ENCODE data around the gene GAS2.

GAS2 gene

DNA sequence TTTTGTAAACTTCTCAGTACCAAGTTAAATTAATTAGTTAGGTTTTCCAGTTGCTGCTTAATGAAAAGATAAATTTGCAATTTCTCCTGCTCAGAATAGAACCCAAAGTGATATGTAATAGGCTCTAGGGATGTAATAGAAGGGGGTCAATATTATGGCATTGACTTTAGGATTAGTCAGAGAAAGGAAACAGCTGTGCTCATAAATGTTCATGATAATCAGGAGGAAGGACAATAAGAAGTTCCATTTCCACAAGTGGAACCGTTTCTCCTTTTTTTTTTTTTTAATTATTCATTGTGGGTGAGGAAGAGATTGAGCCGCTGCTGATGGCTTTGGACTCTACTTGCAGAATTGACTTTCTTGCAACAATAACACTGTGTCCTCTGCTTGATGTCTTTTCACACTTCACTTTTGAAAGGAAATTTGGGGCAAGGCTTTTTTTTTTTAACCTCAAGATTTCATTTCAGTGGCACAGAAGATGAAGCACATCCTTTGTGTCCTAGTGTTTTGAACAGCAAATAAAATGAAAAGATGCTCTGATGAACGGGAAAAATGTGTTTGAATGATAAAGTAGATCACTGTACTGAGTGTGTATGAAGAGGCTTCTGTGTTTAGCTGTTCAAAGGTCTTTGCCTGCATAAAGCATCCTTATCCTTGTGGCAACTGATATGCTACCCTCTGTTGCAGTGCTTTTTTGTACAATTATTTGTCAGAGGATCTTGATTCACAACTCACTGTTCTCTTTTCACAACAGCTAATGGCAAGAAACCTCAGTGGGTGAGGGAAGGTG is 62.4 kb downstream of the GAS2 start:
- DNase-seq (ENCODE audit: low read depth), result no peak

DNA sequence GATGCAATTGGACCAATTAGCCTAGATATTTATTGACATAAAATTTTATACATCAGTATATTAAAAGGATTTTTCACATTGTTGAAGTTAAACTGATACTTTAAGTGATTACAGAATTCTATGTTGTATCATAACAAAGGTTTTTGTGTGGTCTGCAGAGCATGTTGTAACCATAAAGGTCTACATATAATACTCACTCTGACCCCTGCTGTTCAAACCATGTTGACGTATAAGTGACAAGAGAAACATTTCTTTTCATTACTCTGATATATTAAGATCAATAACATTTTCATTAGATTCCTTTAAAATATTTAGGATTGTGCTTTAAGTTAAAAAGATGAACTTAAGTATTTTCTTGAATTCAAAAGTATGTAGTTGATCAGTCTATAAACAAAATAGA is 63.9 kb downstream of the GAS2 start:
- no peak for DNase-seq (ENCODE audit: low read depth)

DNA sequence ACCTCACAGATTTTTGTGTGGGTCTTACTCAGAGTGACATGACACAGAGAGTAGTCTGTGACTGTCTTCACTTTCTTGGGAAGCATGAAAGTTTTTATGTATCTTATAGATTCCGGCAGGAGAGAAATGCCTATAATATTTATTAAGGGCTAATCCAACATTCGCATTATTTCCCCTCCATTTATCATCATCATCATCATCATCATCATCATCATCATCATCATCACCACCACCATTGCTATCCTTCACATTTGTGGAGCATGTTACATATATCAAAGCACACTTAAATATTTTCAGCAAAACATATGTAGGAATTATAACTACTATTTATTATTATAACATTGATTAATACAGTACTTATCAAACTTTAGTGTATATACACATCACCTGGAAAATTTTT is 66.2 kb downstream of the GAS2 start:
- no peak for DNase-seq (ENCODE audit: low read depth)

DNA sequence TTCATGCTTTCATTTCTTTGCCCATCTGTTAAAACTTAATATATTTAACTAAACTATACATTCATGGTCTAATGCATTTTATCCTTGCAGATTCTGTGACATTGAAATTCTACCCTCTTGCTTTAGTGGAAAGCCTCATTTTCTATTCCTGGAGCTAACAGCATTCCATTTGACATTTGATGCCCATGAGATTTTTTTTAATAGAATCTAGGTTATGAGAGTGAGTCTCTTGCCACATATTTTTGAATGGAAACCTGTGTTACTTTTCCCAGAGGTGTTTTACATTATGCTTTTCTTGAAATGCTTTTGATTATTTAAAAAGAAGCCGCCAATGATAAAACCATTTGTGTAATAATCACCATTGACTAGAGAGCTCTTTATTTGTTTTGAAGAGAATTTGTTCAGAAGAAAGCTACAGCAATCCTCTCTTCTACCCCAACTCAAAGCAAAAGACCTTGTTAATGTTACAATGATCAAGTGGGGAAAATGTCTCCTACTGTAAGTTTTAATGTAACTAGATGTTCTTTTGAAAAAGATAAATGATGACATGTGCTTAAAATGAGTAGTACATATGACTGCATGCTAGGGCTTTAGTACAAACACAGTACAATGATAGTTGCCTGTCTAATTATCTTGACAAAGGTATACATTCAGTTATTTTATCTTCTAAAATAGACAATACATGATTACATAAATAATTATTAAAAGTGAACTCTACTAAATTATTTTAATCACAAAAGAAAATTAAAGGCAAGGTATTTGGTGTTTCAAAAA is 67.3 kb downstream of the GAS2 start:
- no peak for DNase-seq (ENCODE audit: low read depth)

DNA sequence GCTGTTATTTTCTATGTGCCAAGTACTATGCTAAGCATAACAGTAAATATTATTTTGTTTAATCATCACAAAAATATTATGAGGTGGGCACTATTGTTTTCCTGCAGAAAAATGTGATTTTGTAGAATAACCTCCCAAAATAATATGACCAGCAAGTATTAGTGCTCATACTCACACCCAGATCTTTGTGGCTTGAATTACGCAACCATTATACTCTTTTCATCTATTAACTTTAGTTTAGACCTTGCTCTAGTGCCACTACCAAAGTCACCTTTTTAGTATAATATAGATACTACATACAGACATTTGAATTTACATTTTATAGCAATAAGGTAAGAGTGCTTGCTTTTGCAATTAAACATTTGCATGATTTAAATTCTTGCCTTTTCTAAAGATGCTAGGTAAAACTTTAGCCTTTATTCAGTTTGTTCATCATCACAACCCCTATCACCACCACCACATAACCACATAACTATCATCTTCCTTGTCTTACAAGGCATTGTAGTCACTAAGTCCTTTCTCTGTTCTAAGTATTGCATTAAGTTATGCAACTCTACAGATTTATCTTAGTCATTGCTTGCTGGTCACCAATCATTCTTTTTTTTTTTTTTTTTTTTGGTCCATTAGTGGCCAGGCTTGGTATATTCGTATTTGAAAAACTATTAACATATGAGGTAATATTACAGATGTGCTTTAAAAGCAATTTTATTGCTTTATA is 68.4 kb downstream of the GAS2 start:
- no peak for DNase-seq (ENCODE audit: low read depth)

DNA sequence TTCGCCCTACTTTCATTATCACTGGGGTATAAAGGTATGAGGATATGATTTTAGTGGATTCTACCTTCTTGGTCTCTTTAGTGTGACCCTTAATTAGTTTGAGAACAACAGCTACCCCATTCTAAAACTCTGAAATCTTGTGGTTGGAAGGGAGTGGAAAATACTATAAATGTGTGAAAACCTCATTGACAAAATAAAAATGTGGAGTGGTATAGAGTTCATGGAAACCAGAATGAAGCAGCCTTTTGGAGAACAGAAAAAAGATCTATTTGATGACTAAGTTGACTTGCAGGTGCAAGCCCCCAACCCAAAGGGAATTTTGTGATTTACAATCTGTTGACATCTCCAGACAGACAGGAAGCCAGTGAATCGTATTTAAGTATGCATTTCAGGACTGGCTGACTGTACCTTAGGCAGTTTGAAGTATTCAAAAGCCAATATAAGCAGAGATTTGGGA is 75.8 kb downstream of the GAS2 start:
- no peak for DNase-seq (ENCODE audit: low read depth)

DNA sequence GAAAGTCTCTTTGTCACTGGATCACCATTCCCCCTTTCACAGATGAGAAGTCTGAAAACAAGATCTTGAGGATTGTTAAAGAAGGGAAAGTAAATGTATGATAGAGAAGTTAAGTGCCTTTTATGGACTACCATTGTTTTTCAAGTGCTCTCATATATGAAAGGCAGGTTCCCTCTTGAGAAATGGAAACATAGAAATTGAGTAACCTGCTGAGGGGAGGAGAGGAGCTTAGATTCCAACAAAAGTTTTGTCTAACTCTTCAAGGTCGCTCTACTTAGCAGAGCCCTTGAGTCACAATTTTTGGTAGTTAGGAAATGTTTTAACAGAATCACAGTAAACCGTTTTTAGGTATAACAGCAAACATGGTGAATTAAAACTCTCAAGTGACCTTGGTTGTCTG is 83.1 kb downstream of the GAS2 start:
- no peak for DNase-seq (ENCODE audit: low read depth)

DNA sequence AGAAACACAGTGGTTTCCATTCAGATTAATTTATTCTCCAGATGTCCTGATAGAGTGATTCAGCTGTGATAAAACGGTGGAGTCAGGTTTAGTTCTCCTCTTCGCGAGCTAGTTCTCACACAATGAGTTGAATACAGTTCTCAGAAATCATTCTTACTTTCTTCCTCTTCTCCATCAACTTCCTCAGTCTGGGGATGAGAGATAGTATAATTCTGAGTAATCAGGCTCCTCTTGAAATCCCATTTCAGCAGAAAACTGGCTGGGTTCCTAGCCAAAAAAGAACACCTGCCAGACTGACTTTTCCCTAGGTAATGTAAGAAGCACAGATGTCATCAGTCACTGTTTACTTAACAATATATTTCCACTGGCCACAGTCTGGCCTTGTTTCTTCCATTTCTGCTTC is 86.5 kb downstream of the GAS2 start:
- no peak for DNase-seq (ENCODE audit: low read depth)

DNA sequence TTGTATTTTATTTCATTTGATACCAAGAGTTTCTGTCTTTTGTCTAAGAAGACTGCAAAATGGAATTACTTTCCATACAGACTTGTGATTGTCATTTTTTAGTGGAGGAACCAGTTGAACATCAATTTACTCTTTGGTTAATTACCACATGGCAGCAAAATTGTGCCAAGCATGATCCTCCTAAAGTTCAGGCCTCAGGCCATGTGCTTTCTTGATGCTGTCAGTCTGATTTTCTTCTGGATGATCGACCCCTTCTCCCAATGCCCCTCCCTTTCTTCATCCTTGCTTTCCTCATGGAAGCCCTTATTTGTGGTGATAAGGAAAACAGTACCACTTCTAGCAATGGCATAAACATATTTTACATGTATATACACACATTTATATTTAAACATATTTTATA is 87.0 kb downstream of the GAS2 start:
- no peak for DNase-seq (ENCODE audit: low read depth)

DNA sequence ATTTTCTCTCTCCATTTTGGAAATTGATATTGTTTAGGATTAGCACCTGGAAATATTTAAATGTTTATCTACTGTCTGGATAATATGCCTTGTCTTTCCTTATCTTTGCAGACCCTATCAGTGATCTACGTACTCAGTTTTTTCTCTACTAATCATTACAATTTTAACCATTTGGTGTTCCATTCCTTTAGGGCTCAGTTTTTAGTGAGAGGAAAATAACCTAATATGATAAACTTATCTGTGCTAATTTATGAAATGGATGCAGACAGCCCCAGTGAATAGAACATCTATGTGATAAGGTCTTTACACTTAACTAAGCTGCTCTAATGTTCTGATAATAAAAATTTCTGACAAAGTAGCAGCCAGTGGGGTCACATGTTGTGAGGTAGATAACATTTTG is 94.7 kb downstream of the GAS2 start:
- DNase-seq (ENCODE audit: low read depth), result no peak

DNA sequence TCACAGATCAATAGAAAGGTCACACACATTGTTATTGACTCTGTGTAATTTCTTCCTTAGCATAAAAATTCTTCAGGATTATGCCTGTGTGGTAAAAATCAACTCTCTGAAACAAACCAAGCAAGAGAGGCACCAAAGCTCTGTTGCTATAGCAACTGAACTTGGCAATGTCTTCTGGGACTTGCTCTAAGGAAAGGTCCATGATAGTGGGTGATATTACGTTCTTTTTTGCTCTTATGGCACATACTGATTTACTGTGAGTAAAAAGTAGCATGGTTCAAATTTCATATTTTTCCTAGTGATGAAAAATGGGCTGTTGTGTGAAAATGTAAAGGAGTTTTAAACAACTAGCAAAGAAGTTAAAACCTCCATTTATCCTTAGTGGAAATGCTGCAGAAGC is 96.8 kb downstream of the GAS2 start:
- DNase-seq (ENCODE audit: low read depth), result no peak

DNA sequence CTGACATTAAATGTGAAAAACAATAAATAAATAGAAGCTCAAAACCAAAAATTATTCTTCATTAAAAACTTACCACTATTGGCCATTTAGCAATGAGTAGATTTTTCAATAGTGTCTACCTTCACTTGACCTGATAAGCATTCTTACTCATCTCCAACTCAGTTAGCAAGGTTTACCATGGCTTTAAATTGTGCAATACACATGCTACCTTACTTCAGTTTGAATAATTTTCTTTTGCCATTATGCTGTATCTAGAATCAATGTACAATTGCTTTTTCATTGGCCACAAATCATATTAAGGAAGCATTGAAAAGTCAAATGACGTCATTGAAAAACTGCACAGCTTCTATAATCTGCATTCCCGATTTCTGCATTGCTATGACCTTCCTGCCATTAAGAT is 98.3 kb downstream of the GAS2 start:
- DNase-seq (ENCODE audit: low read depth), result no peak

DNA sequence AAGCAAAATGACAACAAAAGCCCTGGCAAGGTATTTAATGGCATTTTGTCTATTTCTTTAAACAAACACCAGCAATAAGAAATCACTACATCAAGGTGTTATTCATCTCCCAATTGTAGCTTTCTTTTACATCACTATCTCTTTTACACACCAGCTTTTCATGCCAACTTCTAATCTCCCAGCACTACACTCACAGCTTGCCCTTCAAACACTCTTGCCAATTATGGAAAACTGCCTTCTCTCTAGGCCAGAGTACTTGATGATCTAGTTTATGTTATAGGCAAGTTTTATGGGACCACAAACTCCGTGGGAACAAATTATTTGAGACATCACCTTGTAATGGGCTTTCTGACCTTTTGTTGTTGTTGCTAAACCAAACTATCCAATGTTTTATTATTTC is 101.9 kb downstream of the GAS2 start:
- DNase-seq (ENCODE audit: low read depth), result no peak

DNA sequence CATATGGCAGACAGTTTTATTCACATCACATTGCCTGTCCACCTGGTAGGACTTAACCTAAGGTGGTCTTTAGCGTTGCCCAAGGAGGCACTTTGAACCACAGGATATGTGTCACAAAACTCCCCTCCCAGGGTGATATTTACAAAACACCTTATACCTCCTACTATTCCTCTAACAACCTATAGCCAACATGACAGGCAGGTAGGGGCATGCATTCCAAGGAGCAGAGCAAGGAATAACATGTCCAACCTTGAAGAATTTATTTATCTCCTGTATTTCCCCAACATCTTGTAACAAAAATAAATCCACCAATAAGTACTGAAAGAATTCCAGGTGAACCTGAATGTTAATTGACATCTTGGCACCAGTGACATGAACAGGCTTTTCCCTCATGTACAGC is 102.7 kb downstream of the GAS2 start:
- no peak for DNase-seq (ENCODE audit: low read depth)

DNA sequence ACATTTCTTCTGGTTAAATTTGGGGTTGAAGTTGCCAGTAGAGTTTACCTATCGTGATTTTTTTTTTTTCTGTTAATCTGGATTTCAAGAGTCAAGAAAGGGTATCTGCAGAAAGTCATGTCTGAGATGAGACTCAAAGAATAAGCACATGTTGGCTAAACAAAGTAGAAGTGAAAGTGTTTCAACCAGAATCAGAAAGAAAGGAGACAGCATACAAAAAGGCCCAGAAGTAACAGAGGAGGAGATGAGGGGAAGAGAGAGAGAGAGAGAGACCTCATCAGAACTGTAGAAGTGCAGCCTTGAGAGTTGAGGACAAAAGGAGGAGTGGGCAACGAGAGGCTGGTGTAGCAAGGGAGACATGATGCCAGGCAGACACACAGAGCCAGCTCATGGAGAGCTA is 108.3 kb downstream of the GAS2 start:
- DNase-seq (ENCODE audit: low read depth), result no peak

DNA sequence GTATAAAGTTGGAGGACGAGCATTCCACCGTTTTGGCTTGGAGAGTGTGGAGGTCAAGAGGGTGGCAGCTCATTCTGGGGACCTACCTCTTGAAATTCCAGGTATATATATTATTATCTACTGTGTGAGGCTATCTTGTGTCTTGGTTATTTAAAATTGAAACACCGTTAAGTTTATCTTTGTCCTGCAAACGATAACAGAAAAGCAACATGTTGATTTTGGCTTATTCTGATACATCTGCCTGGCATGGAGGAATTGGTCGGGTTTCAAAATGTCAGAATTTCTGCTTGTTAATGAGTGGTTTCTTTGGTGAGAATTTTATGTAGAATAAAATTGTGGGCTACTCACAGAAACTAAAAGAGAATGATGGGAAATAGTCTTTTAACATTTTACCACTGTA is 108.8 kb downstream of the GAS2 start:
- no peak for DNase-seq (ENCODE audit: low read depth)

DNA sequence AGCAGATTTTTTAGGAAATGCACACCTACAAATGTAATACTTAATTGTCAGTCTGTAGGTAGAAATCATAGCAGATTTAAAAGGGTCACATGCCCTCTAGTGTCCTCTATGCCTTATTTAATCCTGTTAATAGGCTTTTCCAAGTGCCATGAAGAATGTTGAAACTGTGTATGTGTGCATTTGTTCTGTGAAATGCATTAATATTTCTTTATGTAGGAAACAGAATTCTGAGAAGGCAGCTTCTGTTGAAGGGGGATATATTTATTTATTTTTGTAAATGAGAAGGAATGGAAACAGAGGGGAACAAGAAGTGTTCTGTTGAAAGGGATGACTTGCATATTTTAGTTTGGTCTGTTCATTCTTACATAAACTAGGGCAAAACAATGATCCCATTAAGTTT is 112.2 kb downstream of the GAS2 start:
- DNase-seq (ENCODE audit: low read depth), result no peak

DNA sequence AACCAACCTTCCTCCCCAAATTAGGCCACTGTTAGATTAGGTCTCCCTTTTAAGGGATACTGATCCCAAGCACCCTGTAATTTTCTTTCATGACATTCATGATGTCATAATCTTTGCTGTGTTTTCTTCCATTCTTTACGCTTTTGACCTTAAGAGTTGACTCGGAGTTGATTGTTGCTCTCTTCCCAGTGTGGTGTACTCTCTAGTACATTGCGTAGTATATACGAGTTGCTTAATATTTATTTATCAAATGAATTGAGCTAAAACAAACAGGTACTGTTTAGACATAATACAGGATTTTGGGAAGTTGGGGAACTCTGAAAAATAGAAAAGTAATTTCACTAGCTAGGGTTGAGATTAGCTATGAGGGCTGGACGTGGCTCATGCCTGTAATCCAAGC is 113.4 kb downstream of the GAS2 start:
- no peak for DNase-seq (ENCODE audit: low read depth)

DNA sequence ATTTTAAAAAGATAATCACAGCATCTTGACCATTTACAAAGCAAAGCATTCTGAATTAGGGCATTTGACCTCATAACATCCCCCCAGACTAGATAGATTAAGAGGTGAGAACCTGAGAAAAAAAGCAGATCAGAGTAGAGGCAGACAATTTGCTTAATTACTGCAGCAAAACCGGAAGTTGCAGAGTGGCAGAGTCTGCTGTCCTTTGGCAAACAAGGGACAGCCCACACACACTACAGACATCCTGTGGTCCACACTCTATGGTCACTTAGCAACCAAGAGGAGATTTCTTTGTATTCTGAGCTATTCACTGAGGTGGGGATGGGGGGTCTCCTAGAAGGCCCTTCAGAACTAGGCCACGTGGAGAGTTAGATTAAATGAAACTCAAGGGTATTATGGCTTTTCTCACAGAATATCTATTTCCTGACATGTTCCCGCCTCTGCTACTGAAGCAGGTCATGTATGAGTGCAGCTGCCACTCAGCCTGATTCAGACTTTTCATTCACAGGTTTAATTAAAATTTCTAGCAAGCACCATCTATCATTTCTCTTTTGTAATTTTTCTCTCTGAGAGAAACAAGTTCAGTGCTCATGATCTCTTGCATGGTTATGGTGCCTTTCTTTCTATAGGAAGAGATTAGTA is 114.7 kb downstream of the GAS2 start:
- DNase-seq (ENCODE audit: low read depth), result no peak

DNA sequence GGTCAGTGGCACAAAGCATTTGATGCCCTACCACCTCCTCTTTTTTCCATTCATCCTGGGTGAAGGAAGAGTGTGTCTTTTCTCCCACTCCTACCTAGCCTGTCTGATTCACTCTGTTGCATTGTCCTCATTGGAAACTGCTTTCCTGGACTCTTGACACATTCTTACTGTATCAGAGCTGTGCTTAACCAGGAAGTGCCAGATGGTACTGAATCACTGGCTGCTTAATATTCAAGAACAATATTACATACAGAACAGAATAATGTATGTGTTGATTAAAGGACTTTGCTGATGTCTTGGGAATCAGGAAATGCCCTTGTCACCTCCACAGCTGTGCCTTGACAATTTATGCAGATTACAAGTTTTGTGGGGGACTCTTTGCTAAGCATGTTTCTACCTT is 118.8 kb downstream of the GAS2 start:
- no peak for DNase-seq (ENCODE audit: low read depth)

DNA sequence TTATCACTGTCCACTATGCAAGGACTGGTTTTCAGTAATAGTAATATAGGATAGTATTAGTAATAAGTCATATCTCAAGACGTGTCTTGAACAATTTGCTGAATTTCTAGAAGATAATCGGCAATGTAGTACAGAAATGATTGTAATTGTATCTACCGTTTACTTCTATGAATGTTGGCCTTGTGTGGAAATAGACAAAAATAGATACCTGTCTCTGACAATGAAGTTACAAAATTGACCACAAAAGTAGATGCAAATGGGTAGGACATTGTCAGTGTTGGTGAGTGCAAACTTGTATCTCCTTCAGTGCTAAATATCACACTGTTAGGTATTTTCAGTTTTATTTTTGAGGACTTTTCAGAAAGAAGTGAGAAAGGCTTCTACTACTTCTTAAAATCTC is 120.1 kb downstream of the GAS2 start:
- DNase-seq (ENCODE audit: low read depth), result no peak

DNA sequence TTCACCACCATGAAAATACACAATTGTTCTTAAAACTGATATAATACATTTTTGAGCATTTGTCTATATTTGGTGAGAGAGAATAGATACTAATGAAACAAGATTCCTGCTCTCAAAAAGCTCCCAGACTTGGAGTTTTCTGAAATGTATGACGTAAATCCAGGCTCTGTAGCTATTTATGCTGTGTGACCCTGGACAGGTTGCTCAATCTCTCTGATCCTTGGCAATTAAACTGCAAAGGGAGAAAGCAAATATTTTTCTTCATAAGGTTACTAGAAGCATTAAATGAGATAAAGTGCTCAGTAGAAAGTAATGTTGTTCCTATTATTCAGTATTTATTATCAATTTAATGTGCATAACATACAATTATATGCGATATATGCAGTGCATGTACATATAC is 120.6 kb downstream of the GAS2 start:
- DNase-seq (ENCODE audit: low read depth), result no peak
